Osteocyte (in vitro differentiated cells): ENCODE results near the gene TMEM108. TPM values are rescaled to one million over a fixed set of nuclear protein-coding genes. Genes with fewer than 3 reads are reported as not detected.
A peak's percentile ranks its signal among the peaks of the same experiment; 100 is the strongest.

ENCODE experiments used
- DNase-seq: peaks from one replicate; pipeline ENCODE4 v3.0.0; 2021; ENCODE audit warnings: mixed read lengths; ENCODE audit not compliant: unreplicated experiment; ENCODE audit errors: extremely low spot score
- H3K27ac Mint-ChIP-seq: one replicate; pipeline ENCODE4 v1.8.0; 2021; ENCODE audit warnings: mild to moderate bottlenecking, mixed read lengths; ENCODE audit not compliant: unreplicated experiment
- H3K27me3 Mint-ChIP-seq: one replicate; pipeline ENCODE4 v1.8.0; 2021; ENCODE audit warnings: mixed read lengths; ENCODE audit not compliant: unreplicated experiment
- H3K36me3 Mint-ChIP-seq: one replicate; pipeline ENCODE4 v1.8.0; 2021; ENCODE audit warnings: mixed read lengths; ENCODE audit not compliant: unreplicated experiment
- H3K4me1 Mint-ChIP-seq: one replicate; pipeline ENCODE4 v1.8.0; 2021; ENCODE audit warnings: mixed read lengths; ENCODE audit not compliant: unreplicated experiment
- H3K4me3 Mint-ChIP-seq: one replicate; pipeline ENCODE4 v1.8.0; 2021; ENCODE audit warnings: mild to moderate bottlenecking, moderate library complexity, mixed read lengths; ENCODE audit not compliant: unreplicated experiment
- H3K9me3 Mint-ChIP-seq: one replicate; pipeline ENCODE4 v1.8.0; 2021; ENCODE audit warnings: mixed read lengths; ENCODE audit not compliant: unreplicated experiment
- total RNA-seq: library from RNA; stranded (reverse); gene quantifications from 2 replicates; pipeline ENCODE4 v1.2.1, GENCODE V29; 2021
- TF ChIP-seq, protein P1 (sequence below): fragments of 200-600 bp; sonication (generic); IDR thresholded peaks from 2 replicates; pipeline ENCODE4 v1.5.0; 2021; ENCODE audit warnings: antibody characterized with exemption, mild to moderate bottlenecking, moderate library complexity

TMEM108 gene
- total RNA-seq, 1 donor from 2014 or later: 3.7 TPM

DNA sequence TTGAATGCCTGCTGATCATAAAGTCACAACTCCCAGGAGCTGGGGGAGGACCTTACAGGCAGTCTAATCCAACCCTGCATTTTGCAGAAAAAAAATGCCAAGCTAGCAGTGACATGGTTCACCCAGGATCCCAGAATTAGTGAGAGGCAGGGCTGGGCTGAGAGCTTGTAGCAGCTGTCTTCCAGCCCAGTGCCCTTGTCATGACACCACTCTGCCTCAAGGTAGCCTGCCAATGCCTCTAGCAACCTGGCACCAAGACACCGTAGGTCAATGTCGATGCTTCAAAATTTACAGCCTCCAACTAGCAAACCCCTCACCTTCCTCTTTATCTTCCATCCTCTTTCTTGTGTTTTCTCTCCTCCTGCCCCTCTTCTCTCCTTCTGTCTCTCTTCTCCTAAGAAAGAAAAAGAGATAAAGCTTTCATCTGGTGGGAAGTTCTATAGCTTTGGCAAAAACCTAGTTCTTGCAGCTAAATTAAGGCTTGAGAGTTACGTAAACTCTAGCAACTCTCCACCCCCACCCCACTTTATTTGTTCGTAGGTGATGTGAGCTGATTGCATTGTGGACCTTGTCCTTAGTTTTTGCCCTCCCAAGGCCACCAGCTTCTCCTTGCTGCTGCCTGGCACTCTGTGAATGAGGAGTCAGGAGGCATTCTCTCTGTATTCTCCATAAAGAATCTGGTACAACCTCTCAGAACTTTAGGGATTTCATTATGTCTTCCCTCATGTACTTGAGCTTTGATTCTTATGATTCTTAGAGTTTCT lies 343.3 kb downstream of the TMEM108 start:
- no peaks in the 10 kb centered on the region for H3K36me3 Mint-ChIP-seq
- no peaks in the 10 kb centered on the region for H3K9me3 Mint-ChIP-seq
- H3K4me3 Mint-ChIP-seq: no peak overlapping the region
- TF ChIP-seq, protein P1, sequence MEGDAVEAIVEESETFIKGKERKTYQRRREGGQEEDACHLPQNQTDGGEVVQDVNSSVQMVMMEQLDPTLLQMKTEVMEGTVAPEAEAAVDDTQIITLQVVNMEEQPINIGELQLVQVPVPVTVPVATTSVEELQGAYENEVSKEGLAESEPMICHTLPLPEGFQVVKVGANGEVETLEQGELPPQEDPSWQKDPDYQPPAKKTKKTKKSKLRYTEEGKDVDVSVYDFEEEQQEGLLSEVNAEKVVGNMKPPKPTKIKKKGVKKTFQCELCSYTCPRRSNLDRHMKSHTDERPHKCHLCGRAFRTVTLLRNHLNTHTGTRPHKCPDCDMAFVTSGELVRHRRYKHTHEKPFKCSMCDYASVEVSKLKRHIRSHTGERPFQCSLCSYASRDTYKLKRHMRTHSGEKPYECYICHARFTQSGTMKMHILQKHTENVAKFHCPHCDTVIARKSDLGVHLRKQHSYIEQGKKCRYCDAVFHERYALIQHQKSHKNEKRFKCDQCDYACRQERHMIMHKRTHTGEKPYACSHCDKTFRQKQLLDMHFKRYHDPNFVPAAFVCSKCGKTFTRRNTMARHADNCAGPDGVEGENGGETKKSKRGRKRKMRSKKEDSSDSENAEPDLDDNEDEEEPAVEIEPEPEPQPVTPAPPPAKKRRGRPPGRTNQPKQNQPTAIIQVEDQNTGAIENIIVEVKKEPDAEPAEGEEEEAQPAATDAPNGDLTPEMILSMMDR: no peak
- H3K4me1 Mint-ChIP-seq: peaks cover 7% of the 10 kb centered on the region
- peaks cover 7% of the 10 kb centered on the region for H3K27me3 Mint-ChIP-seq
- H3K27ac Mint-ChIP-seq: no peak overlapping the region
- no peak for DNase-seq

DNA sequence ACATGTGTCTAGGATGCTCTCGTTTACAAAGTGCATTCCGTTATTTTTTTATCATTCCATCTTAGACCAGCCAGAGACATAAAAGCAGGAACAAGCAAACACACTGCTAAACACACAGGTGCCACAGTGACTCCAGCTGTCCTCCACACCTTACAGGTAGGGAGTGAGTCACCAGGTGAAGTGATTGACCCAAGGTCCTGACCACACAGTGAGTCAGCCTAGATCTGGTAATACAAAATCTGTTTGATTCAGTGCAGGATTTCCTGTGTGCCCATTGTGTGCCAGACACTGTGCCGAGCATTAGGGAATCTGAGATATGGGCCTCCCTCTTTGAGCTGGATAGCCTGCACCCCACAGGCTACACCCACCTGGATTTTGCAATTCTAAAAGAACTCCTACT lies 345.0 kb downstream of the TMEM108 start:
- H3K27me3 Mint-ChIP-seq: peaks cover 7% of the 10 kb centered on the region
- H3K4me3 Mint-ChIP-seq: no peak overlapping the region
- H3K36me3 Mint-ChIP-seq: no peaks in the 10 kb centered on the region
- peaks cover 7% of the 10 kb centered on the region for H3K4me1 Mint-ChIP-seq
- no peaks in the 10 kb centered on the region for H3K9me3 Mint-ChIP-seq
- no peak overlapping the region for H3K27ac Mint-ChIP-seq
- TF ChIP-seq, protein P1: no peak
- no peak for DNase-seq

DNA sequence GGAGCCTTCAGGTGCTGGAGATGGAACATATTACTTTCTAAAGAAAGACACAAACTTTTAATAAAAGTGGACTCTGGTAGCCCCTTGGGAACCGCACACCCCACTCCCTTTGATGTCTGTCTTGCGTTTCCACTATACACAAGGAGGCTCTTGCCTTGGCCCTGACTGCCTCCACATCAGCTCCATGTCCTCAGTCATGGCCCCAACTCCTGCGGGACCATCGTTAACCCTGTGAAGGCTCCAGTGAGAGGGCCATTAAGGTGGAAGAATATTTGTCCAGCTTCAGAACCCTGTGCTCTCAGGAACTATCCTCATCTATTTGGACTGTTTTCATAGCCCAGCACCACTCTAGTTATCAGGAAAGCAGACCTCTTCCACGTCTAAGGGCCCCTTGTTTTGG lies 345.6 kb downstream of the TMEM108 start:
- Mint-ChIP-seq H3K27ac (no peak overlapping the region), H3K9me3 (no peaks in the 10 kb centered on the region), H3K4me3 (no peak overlapping the region), H3K36me3 (no peaks in the 10 kb centered on the region), H3K4me1 (peaks cover 7% of the 10 kb centered on the region), H3K27me3 (peaks cover 7% of the 10 kb centered on the region)
- TF ChIP-seq, protein P1: no peak
- no peak for DNase-seq

DNA sequence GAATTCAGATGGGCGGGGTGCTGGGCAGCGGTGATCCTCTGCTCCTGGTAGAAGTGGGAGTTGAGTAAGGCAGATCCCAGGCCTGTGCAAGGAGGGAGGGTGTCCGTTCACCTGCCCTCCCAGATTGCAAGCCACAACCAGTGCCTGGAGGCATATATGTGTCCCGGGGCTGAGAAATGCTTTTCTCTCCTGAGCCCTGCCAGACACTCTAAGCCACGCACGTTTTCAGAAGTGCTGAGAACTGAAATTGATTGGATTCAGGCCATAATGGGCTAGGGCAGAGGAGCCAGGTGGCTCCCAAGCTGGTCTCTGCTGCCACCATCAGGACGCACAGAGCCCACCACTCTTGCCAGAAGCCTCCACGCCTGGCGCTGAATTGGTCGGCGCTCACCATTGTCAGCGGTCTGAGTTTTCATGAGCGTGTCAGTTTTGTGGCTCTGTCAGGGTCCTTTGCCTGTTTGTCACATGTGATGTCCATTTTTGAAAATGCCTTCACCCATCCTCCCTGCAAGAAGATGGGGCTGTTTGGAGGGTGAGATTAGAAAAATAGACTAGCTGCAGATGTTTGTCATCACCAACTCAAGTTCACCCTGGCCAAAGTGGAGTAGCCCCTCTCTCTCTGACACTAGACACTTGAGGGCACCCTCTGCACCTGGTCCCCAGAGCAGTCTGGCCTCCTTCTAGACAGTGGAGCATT lies 346.3 kb downstream of the TMEM108 start:
- Mint-ChIP-seq H3K27me3 (peaks cover 7% of the 10 kb centered on the region), H3K36me3 (no peaks in the 10 kb centered on the region), H3K27ac (no peak overlapping the region), H3K9me3 (no peaks in the 10 kb centered on the region), H3K4me1 (peaks cover 7% of the 10 kb centered on the region), H3K4me3 (no peak overlapping the region)
- no peak for DNase-seq
- TF ChIP-seq, protein P1: peak; percentile 93

DNA sequence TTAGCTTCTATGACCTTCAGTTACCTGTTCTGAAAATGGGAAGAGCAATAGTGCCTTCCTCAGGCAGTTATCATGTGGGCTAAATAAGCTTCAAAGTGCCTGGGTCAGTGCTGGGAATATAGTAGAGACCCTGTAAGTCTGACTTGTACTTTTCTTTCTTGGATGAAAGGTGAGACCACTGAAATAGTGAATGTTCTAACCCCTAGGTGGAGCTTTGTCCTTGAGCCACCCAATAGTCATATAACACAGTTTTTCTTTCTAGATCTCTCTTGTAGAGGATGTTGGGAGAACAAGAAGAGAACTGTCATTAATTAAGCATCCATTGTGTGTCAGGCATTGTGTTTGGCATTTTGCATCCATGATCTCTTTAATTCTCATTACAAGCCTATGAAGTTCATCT lies 348.7 kb downstream of the TMEM108 start:
- DNase-seq: no peak
- Mint-ChIP-seq H3K9me3 (no peaks in the 10 kb centered on the region), H3K27me3 (peaks cover 3% of the 10 kb centered on the region), H3K4me3 (no peak overlapping the region), H3K36me3 (no peaks in the 10 kb centered on the region), H3K27ac (no peak overlapping the region), H3K4me1 (peaks cover 7% of the 10 kb centered on the region)
- TF ChIP-seq, protein P1: peak; percentile 22
